ENCODE data around the gene GDAP1L1.
"Not testable (repeated sequence)": the region's sequence is repeated elsewhere in the genome, so short reads cannot be mapped to it uniquely, and the experiment has no call there.

The GDAP1L1 gene

DNA sequence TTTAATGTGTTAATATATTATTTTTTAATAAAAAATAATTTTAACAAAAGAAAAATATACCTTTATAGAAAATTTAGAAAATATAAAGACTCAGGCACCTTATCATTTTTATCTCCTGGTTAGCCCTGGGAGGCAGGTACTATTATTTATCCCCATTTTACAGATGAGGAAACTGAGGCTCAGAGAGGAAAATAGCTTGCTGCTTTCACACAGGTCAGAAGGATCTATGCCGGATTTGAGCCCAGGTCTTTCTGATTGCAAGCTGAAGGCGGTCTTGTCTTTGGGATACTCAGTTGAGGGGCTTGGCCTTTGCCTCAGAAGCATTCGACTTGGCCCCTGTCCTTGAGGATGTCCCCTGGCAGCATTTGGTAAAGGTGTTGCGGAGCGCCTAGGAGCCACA lies 25.1 kb upstream of the GDAP1L1 start:
- Histone ChIP-seq H3K27ac (ENCODE audit: low read depth, low read length) (no peak overlapping the region), H3K4me1 (ENCODE audit: insufficient read depth, low read length) (no peaks in the 10 kb centered on the region), H3K9ac (ENCODE audit: low read length) (no peak overlapping the region), H3K4me3 (ENCODE audit: low read depth in 1 of 2, low read length in 2 of 2) (no peak overlapping the region), H3K36me3 (ENCODE audit: insufficient read depth, low read length) (peaks cover 11% of the 10 kb centered on the region), H3K27me3 (ENCODE audit: control insufficient read depth in 1 of 2, insufficient read depth in 2 of 2, low read length in 2 of 2) (no peaks in the 10 kb centered on the region), H3K9me3 (ENCODE audit: low read length) (no peaks in the 10 kb centered on the region)

- Histone ChIP-seq H3K27ac (ENCODE audit: low read depth, low read length) (no peak overlapping the region), H3K36me3 (ENCODE audit: insufficient read depth, low read length) (peaks cover 11% of the 10 kb centered on the region), H3K4me3 (ENCODE audit: low read depth in 1 of 2, low read length in 2 of 2) (no peak overlapping the region), H3K27me3 (ENCODE audit: control insufficient read depth in 1 of 2, insufficient read depth in 2 of 2, low read length in 2 of 2) (no peaks in the 10 kb centered on the region), H3K9me3 (ENCODE audit: low read length) (no peaks in the 10 kb centered on the region), H3K4me1 (ENCODE audit: insufficient read depth, low read length) (no peaks in the 10 kb centered on the region), H3K9ac (ENCODE audit: low read length) (no peak overlapping the region)
Observed at GRCh38 chr20:44222633-44223368, 24.3 kb upstream of the GDAP1L1 start.

DNA sequence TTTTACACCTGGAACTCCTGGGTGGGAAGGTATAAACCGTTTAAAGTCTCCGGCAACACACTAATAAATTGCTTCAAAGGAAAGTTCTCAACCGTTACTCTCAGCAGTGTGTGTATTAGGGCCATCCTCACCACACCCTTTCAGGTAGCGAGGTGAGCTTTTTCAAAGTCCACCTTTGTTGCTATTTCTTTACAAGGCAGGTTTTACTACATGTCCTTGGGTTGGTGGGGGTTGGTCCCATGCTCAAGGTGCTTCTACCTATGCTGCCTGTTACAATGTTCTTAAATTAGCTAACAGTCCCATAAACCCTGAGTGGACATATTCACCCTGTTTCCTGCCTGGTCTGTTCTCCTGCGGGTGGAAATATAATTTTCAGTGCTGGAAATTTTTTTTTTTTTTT lies 23.4 kb upstream of the GDAP1L1 start:
- H3K4me1 ChIP-seq (ENCODE audit: insufficient read depth, low read length) = no peaks in the 10 kb centered on the region
- no peak overlapping the region for H3K27ac ChIP-seq (ENCODE audit: low read depth, low read length)
- no peaks in the 10 kb centered on the region for H3K27me3 ChIP-seq (ENCODE audit: control insufficient read depth in 1 of 2, insufficient read depth in 2 of 2, low read length in 2 of 2)
- no peaks in the 10 kb centered on the region for H3K9me3 ChIP-seq (ENCODE audit: low read length)
- no peak overlapping the region for H3K4me3 ChIP-seq (ENCODE audit: low read depth in 1 of 2, low read length in 2 of 2)
- H3K36me3 ChIP-seq (ENCODE audit: insufficient read depth, low read length) = peaks cover 11% of the 10 kb centered on the region
- no peak overlapping the region for H3K9ac ChIP-seq (ENCODE audit: low read length)

GRCh38 chr20:44224637-44225036 lies 22.5 kb upstream of the GDAP1L1 start:
- H3K4me1 ChIP-seq (ENCODE audit: insufficient read depth, low read length) = no peaks in the 10 kb centered on the region
- H3K9me3 ChIP-seq (ENCODE audit: low read length) = no peaks in the 10 kb centered on the region
- H3K4me3 ChIP-seq (ENCODE audit: low read depth in 1 of 2, low read length in 2 of 2) = no peak overlapping the region
- H3K27me3 ChIP-seq (ENCODE audit: control insufficient read depth in 1 of 2, insufficient read depth in 2 of 2, low read length in 2 of 2) = no peaks in the 10 kb centered on the region
- no peak overlapping the region for H3K9ac ChIP-seq (ENCODE audit: low read length)
- H3K36me3 ChIP-seq (ENCODE audit: insufficient read depth, low read length) = peaks cover 10% of the 10 kb centered on the region
- H3K27ac ChIP-seq (ENCODE audit: low read depth, low read length) = no peak overlapping the region

- Histone ChIP-seq H3K9ac (ENCODE audit: low read length) (no peak overlapping the region), H3K36me3 (ENCODE audit: insufficient read depth, low read length) (peaks cover 5% of the 10 kb centered on the region), H3K9me3 (ENCODE audit: low read length) (no peaks in the 10 kb centered on the region), H3K4me3 (ENCODE audit: low read depth in 1 of 2, low read length in 2 of 2) (no peak overlapping the region), H3K27ac (ENCODE audit: low read depth, low read length) (no peak overlapping the region), H3K27me3 (ENCODE audit: control insufficient read depth in 1 of 2, insufficient read depth in 2 of 2, low read length in 2 of 2) (no peaks in the 10 kb centered on the region), H3K4me1 (ENCODE audit: insufficient read depth, low read length) (no peaks in the 10 kb centered on the region)
Observed at GRCh38 chr20:44228465-44229258, 18.4 kb upstream of the GDAP1L1 start.

DNA sequence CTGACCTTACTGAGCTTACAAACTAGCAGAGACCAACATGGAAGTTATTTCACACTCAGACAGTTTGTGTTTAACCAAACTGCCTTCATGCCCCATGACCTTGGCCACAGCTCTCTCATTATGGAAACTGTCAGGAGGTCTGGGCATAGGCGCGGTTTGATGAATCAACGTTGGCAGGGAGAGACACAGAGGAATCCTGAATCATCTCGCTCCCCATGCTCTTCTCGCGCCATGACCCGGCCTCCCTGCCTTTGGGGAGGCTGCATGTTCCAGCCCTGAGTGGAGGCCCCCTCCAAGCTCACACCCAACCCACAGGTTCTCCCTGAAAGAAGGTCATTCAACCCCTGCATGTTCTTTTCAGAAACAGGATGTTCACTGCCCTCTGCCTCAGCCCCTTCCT lies 15.9 kb upstream of the GDAP1L1 start:
- H3K9me3 ChIP-seq (ENCODE audit: low read length) = no peaks in the 10 kb centered on the region

GRCh38 chr20:44231713-44232468 lies 15.2 kb upstream of the GDAP1L1 start:
- Histone ChIP-seq H3K9me3 (ENCODE audit: low read length) (no peaks in the 10 kb centered on the region), H3K36me3 (ENCODE audit: insufficient read depth, low read length) (no peaks in the 10 kb centered on the region), H3K4me1 (ENCODE audit: insufficient read depth, low read length) (no peaks in the 10 kb centered on the region), H3K9ac (ENCODE audit: low read length) (no peak overlapping the region), H3K27me3 (ENCODE audit: control insufficient read depth in 1 of 2, insufficient read depth in 2 of 2, low read length in 2 of 2) (no peaks in the 10 kb centered on the region), H3K4me3 (ENCODE audit: low read depth in 1 of 2, low read length in 2 of 2) (no peak overlapping the region), H3K27ac (ENCODE audit: low read depth, low read length) (no peak overlapping the region)

More for the DNA sequence above, 15.9 kb upstream of the GDAP1L1 start:
- Histone ChIP-seq H3K36me3 (ENCODE audit: insufficient read depth, low read length) (no peaks in the 10 kb centered on the region), H3K4me1 (ENCODE audit: insufficient read depth, low read length) (no peaks in the 10 kb centered on the region), H3K4me3 (ENCODE audit: low read depth in 1 of 2, low read length in 2 of 2) (no peak overlapping the region), H3K27me3 (ENCODE audit: control insufficient read depth in 1 of 2, insufficient read depth in 2 of 2, low read length in 2 of 2) (no peaks in the 10 kb centered on the region), H3K9ac (ENCODE audit: low read length) (no peak overlapping the region), H3K27ac (ENCODE audit: low read depth, low read length) (no peak overlapping the region)

- H3K9ac ChIP-seq (ENCODE audit: low read length); H3K4me1 ChIP-seq (ENCODE audit: insufficient read depth, low read length); H3K27ac ChIP-seq (ENCODE audit: low read depth, low read length); H3K27me3 ChIP-seq (ENCODE audit: control insufficient read depth in 1 of 2, insufficient read depth in 2 of 2, low read length in 2 of 2); H3K36me3 ChIP-seq (ENCODE audit: insufficient read depth, low read length); H3K9me3 ChIP-seq (ENCODE audit: low read length); H3K4me3 ChIP-seq (ENCODE audit: low read depth in 1 of 2, low read length in 2 of 2): not testable (repeated sequence)
Observed at GRCh38 chr20:44232469-44232856, 14.6 kb upstream of the GDAP1L1 start.

DNA sequence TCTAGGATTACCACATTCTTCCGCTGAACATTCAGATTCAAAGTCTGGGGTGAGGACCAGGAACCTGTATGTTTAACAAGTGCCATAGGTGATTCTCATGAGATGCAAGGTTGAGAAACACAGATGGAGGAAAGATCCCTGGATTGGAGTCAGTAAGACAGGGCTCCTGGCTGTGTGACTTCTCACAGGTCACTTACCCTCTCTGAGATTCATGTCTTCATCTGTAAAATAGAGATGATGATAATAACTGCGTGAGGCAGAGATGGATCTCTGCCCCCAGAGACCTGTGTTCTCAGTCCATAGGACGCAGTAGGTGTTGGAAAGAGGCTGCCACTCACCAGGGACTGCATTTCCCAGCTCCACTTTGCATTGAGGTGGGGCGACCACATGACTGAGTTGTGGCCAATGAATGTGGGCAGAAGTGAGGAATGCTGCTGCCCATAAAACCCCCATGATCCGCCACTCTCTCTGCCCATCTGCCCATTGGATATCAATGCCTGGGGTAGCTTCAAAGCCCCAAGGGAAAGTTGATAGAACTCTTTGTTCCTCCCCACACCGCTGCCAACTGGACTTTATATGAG lies 13.6 kb upstream of the GDAP1L1 start:
- Histone ChIP-seq H3K27ac (ENCODE audit: low read depth, low read length) (no peak overlapping the region), H3K9me3 (ENCODE audit: low read length) (no peaks in the 10 kb centered on the region), H3K4me3 (ENCODE audit: low read depth in 1 of 2, low read length in 2 of 2) (no peak overlapping the region), H3K9ac (ENCODE audit: low read length) (no peak overlapping the region), H3K27me3 (ENCODE audit: control insufficient read depth in 1 of 2, insufficient read depth in 2 of 2, low read length in 2 of 2) (no peaks in the 10 kb centered on the region), H3K36me3 (ENCODE audit: insufficient read depth, low read length) (no peaks in the 10 kb centered on the region), H3K4me1 (ENCODE audit: insufficient read depth, low read length) (no peaks in the 10 kb centered on the region)

DNA sequence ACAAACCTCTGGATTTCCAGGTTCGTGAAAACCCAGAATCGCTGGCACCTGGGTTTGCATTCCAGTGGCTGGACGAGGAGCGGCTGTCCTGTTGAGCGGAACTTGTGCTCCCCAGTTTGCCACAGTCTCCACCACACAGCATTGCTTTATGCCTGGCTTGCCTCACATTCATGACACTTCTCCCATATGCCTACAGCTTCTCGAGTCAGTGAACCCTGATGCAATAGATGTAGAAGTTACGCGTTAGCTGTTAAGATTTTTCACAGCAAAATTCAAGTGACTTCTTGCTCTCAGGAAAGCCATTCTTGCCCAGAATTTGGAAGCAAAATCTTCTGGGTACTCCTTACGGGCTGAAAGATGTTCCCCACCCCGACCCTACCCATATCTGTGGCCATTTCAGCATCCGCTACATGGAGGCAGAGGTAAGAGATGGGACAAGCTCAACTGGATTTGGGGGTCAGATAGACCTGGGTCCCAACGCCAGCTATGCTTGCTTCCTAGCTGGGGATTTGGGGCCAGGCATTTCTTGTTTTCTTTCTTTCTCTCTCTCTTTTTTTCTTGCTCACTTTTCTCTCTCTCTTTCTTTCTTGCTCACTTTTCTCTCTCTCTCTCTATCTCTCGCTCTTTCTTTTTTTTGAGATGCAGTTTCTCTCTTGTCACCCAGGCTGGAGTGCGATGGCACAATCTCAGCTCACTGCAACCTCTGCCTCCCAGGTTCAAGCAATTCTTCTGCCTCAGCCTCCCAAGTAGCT lies 12.4 kb upstream of the GDAP1L1 start:
- no peak overlapping the region for H3K4me3 ChIP-seq (ENCODE audit: low read depth in 1 of 2, low read length in 2 of 2)
- no peaks in the 10 kb centered on the region for H3K27me3 ChIP-seq (ENCODE audit: control insufficient read depth in 1 of 2, insufficient read depth in 2 of 2, low read length in 2 of 2)
- no peaks in the 10 kb centered on the region for H3K36me3 ChIP-seq (ENCODE audit: insufficient read depth, low read length)
- no peak overlapping the region for H3K9ac ChIP-seq (ENCODE audit: low read length)
- H3K4me1 ChIP-seq (ENCODE audit: insufficient read depth, low read length) = no peaks in the 10 kb centered on the region
- H3K27ac ChIP-seq (ENCODE audit: low read depth, low read length) = no peak overlapping the region
- H3K9me3 ChIP-seq (ENCODE audit: low read length) = no peaks in the 10 kb centered on the region

DNA sequence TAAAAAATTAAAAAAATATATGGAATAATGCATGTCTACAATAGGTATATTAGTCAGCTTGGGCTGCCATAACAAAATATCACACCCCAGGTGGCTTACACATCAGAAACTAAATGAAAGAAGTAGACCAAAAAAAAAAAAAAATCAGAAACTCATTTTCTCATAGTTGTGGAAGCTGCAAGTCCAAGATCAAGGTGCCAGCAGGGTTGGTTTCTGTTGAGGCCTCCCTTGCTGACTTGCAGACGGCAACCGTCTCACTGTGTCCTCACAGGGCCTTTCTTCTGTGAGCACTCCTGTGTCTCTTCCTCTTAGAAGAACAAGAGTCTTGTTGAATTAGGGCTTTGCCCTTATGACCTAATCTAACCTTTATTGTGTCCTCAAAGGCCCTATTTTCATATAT lies 11.4 kb upstream of the GDAP1L1 start:
- H3K4me1 ChIP-seq (ENCODE audit: insufficient read depth, low read length) = no peaks in the 10 kb centered on the region
- no peak overlapping the region for H3K27ac ChIP-seq (ENCODE audit: low read depth, low read length)
- H3K9ac ChIP-seq (ENCODE audit: low read length) = no peak overlapping the region
- H3K27me3 ChIP-seq (ENCODE audit: control insufficient read depth in 1 of 2, insufficient read depth in 2 of 2, low read length in 2 of 2) = no peaks in the 10 kb centered on the region
- no peak overlapping the region for H3K4me3 ChIP-seq (ENCODE audit: low read depth in 1 of 2, low read length in 2 of 2)
- no peaks in the 10 kb centered on the region for H3K9me3 ChIP-seq (ENCODE audit: low read length)
- no peaks in the 10 kb centered on the region for H3K36me3 ChIP-seq (ENCODE audit: insufficient read depth, low read length)

Measured in muscle layer of colon (tissue), 2 donors.